Colonic mucosa (tissue), 4 donors: Measurements from ENCODE around the gene SRP9. TPM values are rescaled to one million over a fixed set of nuclear protein-coding genes. Genes with fewer than 3 reads are reported as not detected.

Source experiments
- DNase-seq: peaks from one replicate; pipeline ENCODE4 v3.0.0-alpha.2; 2020
- H3K27ac ChIP-seq: fragments of 200-600 bp; one replicate; pipeline ENCODE4 v1.8.0; 2021
- H3K27me3 ChIP-seq: fragments of 200-600 bp; one replicate; pipeline ENCODE4 v1.8.0; 2021
- H3K36me3 ChIP-seq: fragments of 200-600 bp; one replicate; pipeline ENCODE4 v1.8.0; 2021
- H3K4me1 ChIP-seq: fragments of 200-600 bp; one replicate; pipeline ENCODE4 v1.8.0; 2021; ENCODE audit warnings: mild to moderate bottlenecking
- H3K4me3 ChIP-seq: fragments of 200-600 bp; one replicate; pipeline ENCODE4 v1.8.0; 2021
- H3K9ac ChIP-seq, 2 donors: one replicate each; pipeline ENCODE4 v1.7.0; 2013; ENCODE audit warnings: control low read depth in 2 of 2, low read depth in 2 of 2, low read length in 2 of 2
- H3K9me3 ChIP-seq: fragments of 200-600 bp; one replicate; pipeline ENCODE4 v1.8.0; 2021
- CTCF ChIP-seq: fragments of 200-600 bp; IDR thresholded peaks from one replicate; pipeline ENCODE4 v1.8.0; 2022; ENCODE audit warnings: antibody characterized with exemption, mild to moderate bottlenecking
- intact Hi-C: fragments of 100-400 bp; cut with DNase I; formaldehyde crosslinking; loops from one replicate; pipeline ENCODE4 v1.14.1; 2022
- total RNA-seq, 2 donors: library from RNA; stranded (reverse); fragmentation: NEBNext Ultra II Directional in 1 of 2; extraction: Animal tissue kit (Norgen Biotek cat#: 25700) in 1 of 2; gene quantifications; one replicate each; pipeline ENCODE4 v1.2.1, GENCODE V29; 2021
- donor health status: healthy.
- donor health status: DM: no; HTN: no; CAD: no.
- donor health status: DM: no; HTN: no; CAD: no.

SRP9 gene
- total RNA-seq, 2 donors from 2014 or later = 233 to 264 TPM

- no peak for TF ChIP-seq CTCF
- H3K9ac ChIP-seq = no peak overlapping the region
- no peaks in the 10 kb centered on the region for H3K4me1 ChIP-seq
- no peaks in the 10 kb centered on the region for H3K36me3 ChIP-seq
- H3K4me3 ChIP-seq = no peak overlapping the region
- peak; percentile 15 for DNase-seq
- peak overlapping the region; percentile 27 for H3K27ac ChIP-seq
- H3K27me3 ChIP-seq = no peaks in the 10 kb centered on the region
- intact Hi-C loops = no loop called here
- H3K9me3 ChIP-seq = no peaks in the 10 kb centered on the region
Observed at GRCh38 chr1:225763716-225764548, 13.7 kb upstream of the SRP9 start.

GRCh38 chr1:225765982-225766674 lies 11.5 kb upstream of the SRP9 start:
- Histone ChIP-seq H3K27me3 (no peaks in the 10 kb centered on the region), H3K9ac (no peak overlapping the region), H3K4me1 (no peaks in the 10 kb centered on the region), H3K27ac (peak overlapping the region; percentile 57), H3K4me3 (no peak overlapping the region), H3K36me3 (no peaks in the 10 kb centered on the region), H3K9me3 (no peaks in the 10 kb centered on the region)
- intact Hi-C loops = no loop called here
- DNase-seq = peak; percentile 4
- TF ChIP-seq CTCF = no peak

GRCh38 chr1:225766967-225767633 lies 10.5 kb upstream of the SRP9 start:
- TF ChIP-seq CTCF = no peak
- intact Hi-C loops = no loop called here
- H3K4me3 ChIP-seq = no peak overlapping the region
- H3K9me3 ChIP-seq = no peaks in the 10 kb centered on the region
- peak overlapping the region in 1 of 2 donors; percentile 6 for H3K9ac ChIP-seq
- DNase-seq = peak; percentile 40
- H3K4me1 ChIP-seq = no peaks in the 10 kb centered on the region
- peak overlapping the region; percentile 57 for H3K27ac ChIP-seq
- H3K36me3 ChIP-seq = no peaks in the 10 kb centered on the region
- H3K27me3 ChIP-seq = no peaks in the 10 kb centered on the region

- peak; percentile 69 for DNase-seq
- intact Hi-C loops = no loop called here
- H3K4me1 ChIP-seq = no peaks in the 10 kb centered on the region
Observed at GRCh38 chr1:225767634-225768540, 9.7 kb upstream of the SRP9 start.

More at GRCh38 chr1:225767634-225768540, 9.7 kb upstream of the SRP9 start:
- peak overlapping the region; percentile 57 for H3K27ac ChIP-seq
- H3K9me3 ChIP-seq = no peaks in the 10 kb centered on the region
- H3K4me3 ChIP-seq = no peak overlapping the region
- H3K27me3 ChIP-seq = no peaks in the 10 kb centered on the region
- H3K9ac ChIP-seq = peak overlapping the region in 1 of 2 donors; percentile 58
- no peaks in the 10 kb centered on the region for H3K36me3 ChIP-seq
- no peak for TF ChIP-seq CTCF
